IPS-NIHi11 (cell line): ENCODE results near the gene CEP162.
"Not testable (repeated sequence)": the region's sequence is repeated elsewhere in the genome, so short reads cannot be mapped to it uniquely, and the experiment has no call there.

ENCODE experiments used
- DNase-seq: peaks from one replicate; pipeline ENCODE4 v3.0.0; 2012; ENCODE audit warnings: mixed read lengths, low spot score

Gene CEP162

DNA sequence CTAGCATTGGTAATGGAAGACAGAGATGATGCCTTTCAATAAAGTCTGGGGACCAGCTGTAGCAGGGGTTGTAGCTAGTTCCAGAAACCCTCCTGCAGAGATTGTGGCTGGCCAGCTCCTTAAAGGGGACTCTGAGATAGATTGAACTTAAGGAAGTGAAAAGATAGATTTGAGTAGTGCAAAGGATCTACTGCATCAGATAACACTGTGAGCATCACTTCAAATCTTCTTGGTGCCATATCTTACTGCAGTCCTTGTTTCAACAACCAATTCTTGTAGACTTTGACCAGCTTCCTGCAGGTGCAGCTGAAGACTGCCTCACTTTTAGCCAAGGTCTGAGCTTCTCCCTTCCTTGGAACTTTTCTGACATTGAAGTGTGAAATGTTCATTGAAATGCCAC lies 14.8 kb upstream of the CEP162 start:
- DNase-seq, result no peak

DNA sequence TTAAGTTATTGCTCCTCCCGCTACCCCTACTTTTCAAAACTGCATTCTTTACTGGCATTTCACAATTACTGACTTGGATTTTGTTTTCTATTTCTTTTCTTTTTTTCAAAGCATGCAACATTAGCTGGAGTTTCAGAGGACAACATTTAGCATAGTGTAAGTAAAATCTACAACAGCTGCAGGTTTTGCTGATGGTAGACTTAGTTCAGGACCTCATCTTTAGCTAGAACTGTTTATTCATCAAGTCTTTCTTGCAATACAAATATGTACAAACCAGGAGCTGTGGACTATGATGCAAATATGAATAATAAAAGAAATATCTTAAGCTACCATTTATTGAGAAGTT lies 728 bp upstream of the CEP162 start:
- DNase-seq, result no peak

DNA sequence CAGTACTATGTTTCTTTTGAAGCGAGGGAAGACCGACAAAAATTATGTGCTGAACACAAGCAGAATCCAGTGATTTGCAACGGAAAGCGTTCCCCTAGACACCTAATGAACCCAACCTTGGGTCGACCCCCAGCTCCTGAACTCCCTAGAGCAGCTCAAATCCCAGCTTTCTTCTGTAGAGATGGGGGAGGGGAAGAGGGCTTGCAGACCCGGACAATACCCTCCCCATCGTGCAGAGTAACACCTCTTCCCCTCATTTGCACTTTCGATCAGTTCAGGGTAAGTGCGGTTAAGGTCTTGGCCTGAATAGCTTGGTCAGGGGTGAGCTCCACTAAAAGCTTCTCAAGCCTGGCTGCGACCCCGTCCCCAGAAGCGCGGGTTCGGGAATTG lies 404 bp downstream of the CEP162 start:
- DNase-seq, result peak; percentile 18

DNA sequence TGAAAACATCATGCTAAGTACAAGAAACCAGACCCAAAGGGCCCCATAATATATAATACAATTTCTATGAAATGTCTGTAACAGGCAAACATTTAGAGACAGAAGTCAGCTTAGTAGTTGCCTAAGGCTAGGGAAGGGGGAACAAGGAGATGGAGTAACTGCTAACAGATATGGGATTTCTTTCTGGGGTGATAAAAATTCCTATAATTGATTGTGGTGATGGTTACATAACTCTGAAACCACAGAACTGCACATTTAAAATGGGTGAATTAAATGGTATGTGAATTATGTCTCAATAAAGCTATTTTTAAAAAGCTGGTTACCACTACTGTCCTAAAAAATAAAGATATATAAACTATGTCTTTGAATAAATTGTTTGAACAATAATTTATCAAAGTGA lies 3.2 kb downstream of the CEP162 start:
- DNase-seq, result no peak

DNA sequence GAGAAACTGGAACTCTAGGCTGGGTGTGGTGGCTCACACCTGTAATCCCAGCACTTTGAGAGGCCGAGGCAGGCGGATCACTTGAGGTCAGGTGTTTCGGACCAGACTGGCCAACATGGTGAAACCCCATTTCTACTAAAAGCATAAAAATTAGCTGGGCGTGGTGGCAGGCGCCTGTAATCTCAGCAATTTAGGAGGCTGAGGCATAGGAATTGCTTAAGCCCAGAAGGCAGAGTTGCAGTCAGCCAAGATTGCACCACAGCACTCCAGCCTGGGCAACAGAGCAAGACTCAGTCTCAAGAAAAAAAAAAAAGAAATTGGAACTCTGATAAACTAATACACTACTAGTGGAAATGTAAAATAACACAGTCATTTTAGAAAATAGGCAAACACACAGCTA lies 3.8 kb downstream of the CEP162 start:
- DNase-seq, result not testable (repeated sequence)

DNA sequence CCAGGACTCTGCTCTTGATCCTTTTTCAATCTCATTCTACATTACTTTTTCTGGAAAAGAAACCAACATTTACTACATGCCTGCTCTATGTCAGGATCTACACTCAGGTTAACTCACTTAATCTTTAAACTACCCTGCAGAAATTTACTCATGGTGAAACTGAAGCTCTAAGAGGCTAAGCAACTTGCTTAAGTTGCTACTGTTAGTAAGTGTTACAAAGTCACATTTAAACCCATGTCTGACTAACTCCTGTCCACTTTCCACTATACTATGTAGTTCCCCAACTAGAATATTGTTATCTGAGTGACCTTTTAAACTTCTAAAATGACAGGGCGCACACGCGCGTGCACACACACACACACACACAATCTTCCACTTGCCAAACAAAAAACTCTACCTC lies 5.0 kb downstream of the CEP162 start:
- no peak for DNase-seq

DNA sequence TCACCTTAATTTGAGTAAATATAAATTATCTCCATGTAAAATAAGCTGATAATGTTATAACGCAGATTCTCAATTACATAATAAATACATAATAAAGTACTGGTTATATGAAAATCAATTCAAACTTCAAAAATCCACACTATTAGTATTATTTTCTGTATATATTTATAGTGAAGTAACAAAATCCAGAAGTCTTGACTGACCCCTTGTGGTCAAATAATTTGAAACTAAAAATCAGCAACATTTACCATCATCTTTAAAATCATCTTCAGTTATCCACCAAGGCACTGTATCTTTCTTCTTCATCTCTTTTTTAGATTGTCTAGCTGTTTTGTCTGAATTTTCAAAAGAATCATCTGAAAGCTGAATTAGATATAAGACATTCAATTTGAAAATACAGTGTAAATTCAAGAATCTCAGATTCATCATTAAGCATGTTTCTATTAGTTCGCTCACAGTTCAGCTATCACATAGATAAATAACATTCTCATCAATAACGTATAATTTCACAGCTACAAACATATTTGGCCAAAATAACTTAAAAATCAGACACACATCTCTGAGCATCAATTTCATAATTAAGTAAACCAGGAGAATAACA lies 6.5 kb downstream of the CEP162 start:
- DNase-seq, result no peak

DNA sequence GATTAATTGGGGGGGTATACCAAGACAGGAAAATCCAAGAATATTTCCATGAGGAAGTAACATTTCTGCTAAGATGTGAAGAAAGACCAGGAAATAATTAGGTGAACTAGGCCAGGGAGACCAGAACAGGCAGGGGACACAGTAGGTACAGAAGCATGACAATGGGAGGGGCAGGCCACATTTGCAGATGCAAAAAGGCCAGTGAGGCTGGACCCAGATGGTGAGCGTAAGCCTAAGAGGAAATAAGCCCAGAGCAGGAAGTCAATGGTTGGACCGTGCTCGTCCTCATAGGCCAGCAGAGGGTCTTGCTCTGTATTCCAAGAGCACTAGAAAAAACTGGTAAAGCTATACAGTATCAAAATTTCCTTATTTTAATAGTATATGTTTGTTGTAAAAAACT lies 9.4 kb downstream of the CEP162 start:
- DNase-seq, result peak; percentile 25

DNA sequence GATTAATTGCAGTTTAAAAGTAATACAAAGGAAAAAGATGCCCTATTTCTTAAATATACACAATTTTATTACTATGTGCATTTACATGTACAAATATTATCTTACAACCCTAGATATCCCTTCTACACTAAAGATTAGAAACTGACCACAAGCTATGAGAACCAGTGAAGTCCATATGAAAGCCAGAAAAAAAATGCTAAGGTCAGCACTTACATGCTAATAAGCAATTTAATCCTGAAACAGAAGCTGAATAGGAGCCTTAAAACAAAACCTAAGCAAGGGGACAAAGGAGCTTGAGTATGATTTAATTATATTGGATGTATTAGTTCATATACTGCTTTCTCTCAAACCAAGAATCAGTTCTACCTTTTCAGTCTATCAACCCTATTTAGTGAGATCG lies 14.2 kb downstream of the CEP162 start:
- DNase-seq, result no peak

DNA sequence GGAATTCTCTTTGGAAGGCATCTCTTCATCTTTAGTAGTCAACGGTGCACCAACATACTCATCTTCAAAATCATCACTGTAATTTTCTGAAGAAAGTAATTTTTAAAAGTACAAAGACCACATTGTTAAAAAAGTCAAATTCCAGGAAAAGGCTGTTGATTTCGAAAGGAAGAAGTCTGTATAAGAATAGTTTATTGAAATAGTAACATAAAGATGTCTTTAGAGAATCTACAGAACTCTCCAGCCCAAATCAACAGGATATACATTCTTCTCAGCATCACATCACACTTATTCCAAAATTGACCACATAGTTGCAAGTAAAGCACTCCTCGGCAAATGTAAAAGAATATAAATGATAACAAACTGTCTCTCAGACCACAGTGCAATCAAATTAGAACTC lies 23.4 kb downstream of the CEP162 start:
- no peak for DNase-seq

DNA sequence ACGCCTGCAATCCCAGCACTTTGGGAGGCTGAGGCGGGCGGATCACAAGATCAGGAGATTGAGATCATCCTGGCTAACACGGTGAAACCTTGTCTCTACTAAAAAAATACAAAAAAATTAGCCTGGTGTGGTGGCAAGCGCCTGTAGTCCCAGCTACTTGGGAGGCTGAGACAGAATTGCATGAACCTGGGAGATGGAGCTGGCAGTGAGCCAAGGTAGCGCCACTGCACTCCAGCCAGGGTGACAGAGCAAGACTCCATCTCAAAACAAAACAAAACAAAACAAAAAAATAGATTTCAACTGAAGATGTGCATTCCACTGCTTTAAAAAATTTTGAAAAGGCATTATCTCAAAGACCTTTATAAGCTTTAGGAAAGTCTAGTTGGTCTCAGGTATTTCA lies 27.5 kb downstream of the CEP162 start:
- not testable (repeated sequence) for DNase-seq

DNA sequence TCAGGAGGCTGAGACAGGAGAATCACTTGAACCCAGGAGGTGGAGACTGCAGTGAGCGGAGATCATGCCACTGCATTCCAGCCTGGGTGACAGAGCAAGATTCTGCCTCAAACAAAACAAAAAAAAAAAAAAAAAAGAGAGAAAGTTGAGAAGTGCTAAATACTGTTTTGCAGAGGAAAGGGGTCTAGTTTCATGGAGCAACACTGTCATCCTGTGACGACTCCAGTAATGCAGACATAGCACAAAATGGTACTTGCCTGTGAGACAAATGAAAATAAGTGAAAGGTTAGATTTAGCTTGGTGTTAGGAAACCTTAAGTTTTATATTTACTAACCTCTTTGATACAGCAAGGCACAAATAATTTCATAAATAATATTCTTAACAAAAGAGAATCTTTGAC lies 29.7 kb downstream of the CEP162 start:
- DNase-seq, result no peak

DNA sequence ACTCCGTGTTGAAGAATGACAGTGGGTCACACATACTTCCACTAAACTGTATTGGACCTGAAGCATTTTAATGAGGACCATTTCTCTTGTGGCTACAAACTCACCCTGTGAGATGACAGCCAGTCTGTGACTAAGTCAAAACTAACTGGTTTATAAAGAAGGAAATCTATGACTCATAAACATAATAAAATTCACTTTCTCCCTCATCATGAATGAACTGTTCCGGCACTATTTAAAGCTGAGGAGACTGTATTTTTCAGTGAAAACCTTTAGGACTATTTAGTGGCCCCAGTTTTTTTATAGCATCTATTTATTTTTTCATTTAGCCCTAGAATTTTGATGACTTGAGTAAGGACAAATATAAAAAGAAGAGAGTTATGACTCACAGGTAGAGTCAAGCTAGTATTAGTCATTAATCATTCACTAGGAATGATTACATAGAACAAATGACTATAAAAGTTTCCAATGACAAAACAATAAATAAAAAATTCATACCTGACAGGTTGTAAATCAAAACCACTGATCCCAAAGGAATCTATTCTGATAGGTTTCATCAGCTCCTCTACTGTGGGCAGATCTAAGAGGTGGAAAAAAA lies 34.2 kb downstream of the CEP162 start:
- DNase-seq, result no peak

DNA sequence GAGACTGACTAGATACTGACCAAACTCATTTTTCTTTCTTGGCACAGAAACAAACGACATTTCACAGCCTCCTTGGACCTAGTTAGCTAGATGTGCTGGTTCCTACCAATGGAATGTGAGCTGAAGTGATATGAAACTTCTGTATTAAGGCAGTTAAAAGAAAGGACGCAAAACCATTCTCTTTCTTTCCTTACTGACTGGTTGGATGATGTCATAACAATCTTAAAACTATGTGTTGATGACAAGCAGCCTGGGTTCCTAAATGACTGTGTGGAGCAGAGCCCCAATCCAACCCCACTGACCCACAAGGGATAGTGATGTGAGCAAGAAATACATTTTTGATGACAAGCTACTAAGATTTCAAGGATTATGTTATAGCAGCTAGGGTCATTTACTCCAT lies 35.6 kb downstream of the CEP162 start:
- DNase-seq, result no peak

DNA sequence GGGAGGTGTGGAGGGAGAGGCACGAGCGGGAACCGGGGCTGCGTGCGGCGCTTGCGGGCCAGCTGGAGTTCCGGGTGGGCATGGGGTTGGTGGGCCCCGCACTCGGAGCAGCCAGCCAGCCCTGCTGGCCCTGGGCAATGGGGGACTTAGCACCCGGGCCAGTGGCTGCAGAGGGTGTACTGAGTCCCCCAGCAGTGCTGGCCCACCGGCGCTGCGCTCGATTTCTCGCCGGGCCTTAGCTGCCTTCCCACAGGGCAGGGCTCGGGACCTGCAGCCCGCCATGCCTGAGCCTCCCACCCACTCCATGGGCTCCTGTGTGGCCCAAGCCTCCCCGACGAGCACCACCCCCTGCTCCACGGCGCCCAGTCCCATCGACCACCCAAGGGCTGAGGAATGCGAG lies 38.1 kb downstream of the CEP162 start:
- not testable (repeated sequence) for DNase-seq

DNA sequence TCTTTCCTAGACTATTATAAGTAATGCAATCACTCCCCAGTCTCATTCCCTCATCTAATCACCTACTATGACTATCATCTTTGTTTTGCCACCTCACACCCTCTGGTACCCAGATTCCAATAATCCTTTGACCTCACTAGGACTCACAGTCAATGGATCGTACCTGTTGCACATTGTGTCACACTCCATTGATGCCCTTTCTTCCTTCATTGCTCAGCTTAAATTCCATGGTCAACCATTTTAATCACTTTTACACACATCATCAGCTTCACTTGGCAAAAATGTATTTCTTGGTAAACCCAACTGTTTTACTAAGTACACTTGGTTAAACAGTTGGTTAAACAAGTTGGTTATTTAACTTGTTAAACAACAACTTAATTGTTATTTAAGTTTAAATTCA lies 44.0 kb downstream of the CEP162 start:
- DNase-seq, result no peak

DNA sequence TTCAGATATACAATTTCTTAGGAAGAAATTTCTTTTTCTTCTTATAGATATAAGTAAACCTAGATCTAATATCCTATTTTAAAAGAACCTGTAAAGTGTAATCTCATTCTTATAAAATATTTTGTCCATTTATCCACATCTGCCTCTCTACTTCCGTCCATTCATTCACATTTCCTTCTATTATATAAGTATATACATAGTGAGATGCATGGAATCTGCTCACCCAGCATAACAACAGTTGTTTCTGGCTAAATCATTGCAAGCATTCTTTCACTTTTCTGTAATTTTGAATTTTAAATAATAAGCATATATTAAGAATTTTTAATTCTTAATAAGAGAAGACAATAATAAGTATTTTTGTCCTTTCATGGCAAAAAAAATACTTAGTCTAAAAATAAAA lies 45.4 kb downstream of the CEP162 start:
- DNase-seq, result no peak

DNA sequence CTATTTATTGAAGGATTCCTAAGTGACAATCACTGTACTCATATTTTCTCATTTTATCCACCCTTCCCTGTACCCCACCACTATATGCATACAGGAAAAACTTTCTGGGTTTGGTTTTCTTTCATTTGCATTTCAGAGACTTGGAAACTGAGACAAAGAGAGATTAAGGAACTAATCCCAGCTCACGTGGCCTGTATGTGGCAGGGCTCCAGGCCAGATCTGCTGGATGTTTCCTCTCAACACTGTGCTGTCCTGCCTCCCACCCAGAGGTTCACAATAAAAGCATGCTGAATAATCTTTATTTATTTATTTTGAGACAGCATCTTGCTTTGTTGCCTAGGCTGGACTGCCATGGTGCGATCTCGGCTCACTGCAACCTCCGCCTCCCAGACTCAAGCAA lies 50.2 kb downstream of the CEP162 start:
- no peak for DNase-seq

DNA sequence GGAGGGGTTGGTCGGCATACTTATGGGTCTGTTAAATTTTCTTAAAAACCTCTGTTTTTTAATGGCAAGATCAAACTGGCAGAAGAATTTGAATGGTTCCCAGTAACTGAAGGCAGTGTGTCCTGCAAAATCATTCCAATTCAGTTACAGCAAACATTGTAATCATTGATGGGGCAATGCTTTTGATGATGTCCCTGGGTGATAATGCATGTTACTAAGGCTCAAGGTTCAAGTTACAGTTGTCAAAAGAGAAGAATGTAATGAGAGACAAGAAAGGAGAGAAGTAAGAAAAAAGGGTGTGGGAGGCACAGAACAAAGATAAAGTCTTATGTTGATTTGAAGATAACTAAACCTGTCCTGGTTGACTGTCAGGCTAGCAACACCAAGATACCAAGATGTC lies 54.9 kb downstream of the CEP162 start:
- DNase-seq, result no peak

DNA sequence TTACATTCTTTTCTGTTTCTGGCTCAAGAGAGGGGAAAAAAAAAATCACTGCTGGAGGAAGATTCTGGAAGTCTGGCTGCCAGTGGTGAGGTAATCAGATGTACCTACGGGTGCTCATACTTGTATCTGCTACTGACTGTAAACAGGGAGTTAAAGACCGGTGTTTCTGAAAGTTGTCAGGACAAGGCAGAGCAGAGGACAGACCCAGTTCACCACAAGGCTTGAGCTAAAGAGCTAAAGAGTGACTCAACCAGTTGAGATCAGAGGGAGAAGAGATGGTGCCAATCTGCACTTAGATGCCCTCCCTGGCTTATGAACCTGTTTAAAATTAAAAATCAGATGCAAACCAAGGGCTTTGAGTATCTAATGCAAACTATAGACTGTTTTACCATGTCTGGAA lies 55.4 kb downstream of the CEP162 start:
- no peak for DNase-seq

DNA sequence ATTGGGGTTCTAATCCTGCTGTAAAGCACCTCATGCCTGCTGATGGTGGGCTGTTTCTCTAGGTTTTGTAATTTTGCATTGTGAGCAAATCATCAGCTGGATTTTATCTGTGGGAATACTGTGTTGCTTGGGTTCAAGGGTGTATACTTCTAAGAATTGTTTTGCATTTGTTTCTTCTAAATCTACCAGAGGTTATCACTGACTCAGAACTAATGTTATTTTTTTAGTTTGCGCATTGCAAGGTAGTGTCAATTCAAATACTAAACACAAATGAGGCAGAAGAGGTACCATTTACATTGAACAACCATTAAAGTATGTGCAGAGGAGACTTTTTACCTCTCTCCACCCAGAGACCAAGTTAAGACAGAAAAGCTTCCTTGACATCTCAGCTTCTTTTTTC lies 60.0 kb downstream of the CEP162 start:
- no peak for DNase-seq

DNA sequence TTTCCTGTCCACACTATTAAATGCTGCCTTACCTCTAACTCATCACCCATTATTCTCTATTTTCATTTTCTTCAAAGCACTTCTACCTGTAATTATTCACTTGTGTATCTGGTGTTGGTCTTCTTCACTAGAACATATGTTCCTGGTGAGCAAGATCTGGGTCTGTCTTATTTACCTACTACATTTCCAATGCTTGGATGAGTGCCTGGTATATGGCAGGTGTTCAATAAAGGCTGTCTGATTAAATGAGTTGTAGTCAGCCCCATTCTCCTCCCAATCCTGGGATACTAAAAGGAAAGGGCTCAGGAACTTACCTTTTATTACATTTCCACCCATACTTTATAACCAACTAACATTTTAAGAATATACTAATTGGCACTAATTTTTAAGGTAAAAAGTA lies 61.0 kb downstream of the CEP162 start:
- no peak for DNase-seq

DNA sequence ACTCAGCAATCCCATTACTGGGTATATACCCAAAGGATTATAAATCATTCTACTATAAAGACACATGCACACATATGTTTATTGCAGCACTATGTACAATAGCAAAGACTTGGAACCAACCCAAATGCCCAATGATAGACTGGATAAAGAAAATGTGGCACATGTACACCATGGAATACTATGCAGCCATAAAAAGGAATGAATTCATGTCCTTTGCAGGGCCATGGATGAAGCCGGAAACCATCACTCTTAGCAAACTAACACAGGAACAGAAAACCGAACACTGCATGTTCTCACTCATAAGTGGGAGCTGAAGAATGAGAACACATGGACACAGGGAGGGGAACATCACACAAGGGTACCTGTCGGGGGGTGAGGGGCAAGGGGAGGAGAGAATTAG lies 63.1 kb downstream of the CEP162 start:
- DNase-seq, result not testable (repeated sequence)

DNA sequence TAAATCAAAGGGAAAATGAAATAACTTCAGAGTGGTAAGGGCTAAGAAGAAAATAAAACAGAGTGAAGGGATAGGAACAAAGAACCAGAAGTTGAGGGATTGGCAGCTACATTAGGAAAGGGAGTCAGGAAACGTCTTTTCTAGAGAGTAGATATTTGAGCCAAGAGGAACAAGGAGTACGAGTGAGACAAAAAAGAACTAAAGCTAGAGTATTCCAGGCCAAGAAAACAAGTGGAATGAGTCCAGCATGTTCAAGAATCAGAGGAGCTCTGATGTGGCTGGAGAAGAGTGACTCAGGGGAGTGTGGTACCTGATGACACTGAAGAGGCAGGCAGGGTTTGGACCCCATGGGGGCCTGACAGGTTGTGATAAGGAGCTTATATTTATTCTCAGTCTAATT lies 66.3 kb downstream of the CEP162 start:
- no peak for DNase-seq

DNA sequence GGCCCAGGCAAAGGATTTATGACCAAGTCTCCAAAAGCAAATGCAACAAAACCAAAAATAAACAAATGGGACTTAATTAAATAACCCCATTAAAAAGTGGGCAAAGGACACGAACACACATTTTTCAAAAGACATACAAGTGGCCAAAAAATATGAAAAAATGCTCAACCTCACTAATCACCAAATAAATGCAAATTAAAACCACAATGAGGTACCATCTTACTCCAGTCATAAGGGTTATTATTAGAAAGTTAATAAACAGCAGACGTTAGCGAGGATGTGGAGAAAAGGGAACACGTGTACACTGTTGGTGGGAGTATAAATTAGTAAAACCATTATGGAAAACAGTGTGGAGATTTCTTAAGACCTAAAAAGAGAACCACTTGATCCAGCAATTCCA lies 71.1 kb downstream of the CEP162 start:
- DNase-seq, result no peak
